ENCODE measurements around the gene CDCA8.
"Not testable (repeated sequence)": the region's sequence is repeated elsewhere in the genome, so short reads cannot be mapped to it uniquely, and the experiment has no call there.

CDCA8 gene

GRCh38 chr1:37718181-37718900 lies 26.0 kb downstream of the CDCA8 start:
- no peak for DNase-seq (ENCODE audit: low spot score)

DNA sequence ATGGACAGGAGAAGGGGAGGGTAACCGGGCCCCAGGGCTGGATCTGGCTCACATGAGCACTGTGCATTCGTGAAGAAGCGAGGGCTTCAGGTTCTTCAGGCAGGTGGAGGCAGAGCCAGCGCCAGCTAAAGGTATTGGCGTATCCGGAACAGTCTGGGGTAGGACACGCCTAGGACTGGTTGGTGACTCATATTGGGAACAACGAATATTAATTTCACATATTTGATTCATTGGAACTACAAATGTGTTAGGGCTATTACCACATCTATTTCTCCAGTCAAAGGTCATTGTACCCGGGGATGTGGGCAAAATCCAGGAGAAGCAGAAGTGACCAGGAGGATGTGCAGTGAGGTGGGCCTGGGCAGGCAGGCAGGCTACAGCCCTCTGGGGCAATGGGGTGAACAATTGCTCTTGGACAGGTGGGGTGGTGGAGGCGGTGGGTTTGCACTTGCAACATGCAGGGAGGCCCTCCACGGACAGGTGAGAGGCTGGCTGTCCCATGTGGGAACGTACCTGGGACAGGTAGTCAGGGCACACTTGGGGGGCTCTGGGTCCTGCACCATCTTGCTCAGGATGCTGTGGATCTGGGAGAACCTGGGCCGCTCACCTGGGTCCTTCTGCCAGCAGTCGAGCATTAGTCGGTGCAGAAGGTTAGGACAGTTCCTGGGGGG lies 26.7 kb downstream of the CDCA8 start:
- DNase-seq (ENCODE audit: low spot score): no peak

GRCh38 chr1:37719572-37720195 lies 27.4 kb downstream of the CDCA8 start:
- DNase-seq (ENCODE audit: low spot score): no peak

DNA sequence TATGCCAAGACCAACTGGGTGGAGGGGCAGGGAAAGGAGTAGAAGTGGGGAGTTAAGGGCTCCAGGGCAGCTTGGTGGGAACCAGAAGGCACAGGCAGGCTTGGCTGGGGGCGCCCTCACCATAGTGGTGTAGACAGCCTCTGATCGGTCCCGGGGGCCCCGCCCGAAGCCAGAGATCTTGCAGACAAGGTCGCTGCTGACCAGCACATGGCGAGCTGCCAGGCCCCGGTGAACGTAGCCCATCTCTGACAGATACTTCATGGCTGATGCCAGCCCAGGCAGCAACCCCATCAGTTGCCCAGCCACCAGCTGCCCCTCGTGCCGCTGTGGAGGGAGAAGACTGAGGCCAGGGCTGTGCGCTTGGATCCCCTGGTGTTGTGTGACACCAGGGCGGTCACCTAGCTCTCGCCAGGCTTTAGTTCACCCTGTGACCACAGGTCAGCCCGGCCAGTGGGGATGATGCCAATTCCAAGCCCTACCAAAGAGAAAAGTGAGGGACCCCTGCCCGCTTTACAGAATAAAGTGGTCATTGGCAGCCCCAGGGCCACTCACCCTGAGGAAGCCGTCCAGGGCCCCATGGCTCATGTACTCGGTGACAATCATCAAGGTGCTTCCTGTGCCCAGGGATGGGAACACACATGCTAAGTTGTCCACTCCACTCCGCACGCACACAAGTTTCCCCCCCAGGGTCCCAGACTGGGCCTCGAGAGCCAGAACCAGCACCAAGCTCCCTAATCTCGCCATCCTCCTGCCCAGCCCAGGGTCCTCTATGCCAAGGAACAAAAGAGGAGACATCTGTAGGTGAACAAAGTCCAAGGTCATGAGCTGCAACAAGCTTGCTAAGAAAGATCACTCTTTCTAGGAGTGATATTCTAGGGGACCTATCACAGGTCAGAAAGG lies 28.2 kb downstream of the CDCA8 start:
- DNase-seq (ENCODE audit: low spot score): no peak

- no peak for DNase-seq (ENCODE audit: low spot score)
These were observed 29.2 kb downstream of the CDCA8 start for GRCh38 chr1:37721565-37721964.

GRCh38 chr1:37722181-37723071 lies 30.1 kb downstream of the CDCA8 start:
- DNase-seq (ENCODE audit: low spot score): no peak

DNA sequence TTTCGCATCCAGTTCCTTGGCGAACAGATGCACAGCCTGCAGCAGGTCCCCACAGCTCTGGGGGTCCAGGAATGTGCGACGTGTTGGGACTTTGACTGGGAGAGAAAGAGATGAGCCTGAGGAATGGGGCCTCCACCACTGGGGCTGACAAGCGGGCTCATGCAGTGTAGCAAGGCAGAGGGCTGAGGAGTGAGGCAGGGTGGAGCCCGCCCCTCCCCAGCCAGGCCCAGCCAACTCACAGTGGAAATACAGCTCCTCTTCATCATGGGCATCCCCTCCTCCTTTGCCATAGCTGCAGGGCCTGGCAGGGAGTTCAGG lies 30.7 kb downstream of the CDCA8 start:
- no peak for DNase-seq (ENCODE audit: low spot score)

DNA sequence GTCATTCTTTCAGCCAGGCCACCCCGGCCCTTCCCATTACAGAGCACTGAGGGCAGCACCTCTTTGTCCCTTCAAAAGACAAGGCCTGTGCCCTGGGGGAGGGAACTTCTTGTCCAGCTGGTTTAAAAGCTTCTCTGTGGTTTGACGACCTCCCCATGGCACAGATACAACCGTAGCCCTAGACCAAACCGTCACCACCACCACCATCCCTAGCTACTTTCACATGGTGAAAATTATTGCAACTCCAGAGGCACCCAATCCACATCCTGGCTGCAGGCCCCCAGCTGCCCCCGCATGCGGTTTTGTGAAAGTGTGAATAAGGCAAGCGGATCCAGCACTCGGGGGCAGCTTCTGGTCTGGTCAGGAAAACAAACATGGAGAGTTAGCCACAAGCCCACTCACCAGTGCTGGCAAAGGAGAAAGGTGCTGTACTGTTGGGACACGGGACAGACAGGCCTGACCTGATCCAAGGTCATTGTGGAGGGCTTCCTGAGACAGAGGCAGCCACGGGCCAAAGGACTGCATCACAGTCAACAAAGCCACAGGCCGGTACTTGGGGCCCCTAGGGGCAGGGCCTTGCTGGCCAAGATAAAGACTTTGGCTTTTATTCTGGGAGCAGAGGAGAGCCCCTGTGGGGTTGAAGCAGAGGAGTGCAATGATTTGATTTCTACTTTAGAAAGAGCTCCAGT lies 31.2 kb downstream of the CDCA8 start:
- no peak for DNase-seq (ENCODE audit: low spot score)

DNA sequence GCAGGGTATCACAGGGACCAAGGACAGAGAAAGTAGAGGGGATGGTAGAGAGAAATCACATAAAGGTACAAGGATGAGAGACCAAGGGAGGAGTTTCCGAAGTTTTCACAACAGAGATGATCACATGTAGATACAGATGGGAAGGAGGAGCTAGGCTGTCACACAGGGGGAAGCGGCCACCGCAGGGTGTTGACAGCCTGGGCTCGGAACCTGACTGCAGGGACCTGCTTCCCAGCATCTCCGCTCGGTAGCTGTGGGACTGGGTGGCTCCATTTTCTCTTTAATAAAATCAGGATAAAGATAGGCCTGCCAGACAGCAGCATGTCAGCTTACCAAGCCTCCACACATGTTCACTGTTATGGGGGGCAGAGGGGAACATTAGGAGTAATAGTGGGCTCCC lies 32.3 kb downstream of the CDCA8 start:
- no peak for DNase-seq (ENCODE audit: low spot score)

DNA sequence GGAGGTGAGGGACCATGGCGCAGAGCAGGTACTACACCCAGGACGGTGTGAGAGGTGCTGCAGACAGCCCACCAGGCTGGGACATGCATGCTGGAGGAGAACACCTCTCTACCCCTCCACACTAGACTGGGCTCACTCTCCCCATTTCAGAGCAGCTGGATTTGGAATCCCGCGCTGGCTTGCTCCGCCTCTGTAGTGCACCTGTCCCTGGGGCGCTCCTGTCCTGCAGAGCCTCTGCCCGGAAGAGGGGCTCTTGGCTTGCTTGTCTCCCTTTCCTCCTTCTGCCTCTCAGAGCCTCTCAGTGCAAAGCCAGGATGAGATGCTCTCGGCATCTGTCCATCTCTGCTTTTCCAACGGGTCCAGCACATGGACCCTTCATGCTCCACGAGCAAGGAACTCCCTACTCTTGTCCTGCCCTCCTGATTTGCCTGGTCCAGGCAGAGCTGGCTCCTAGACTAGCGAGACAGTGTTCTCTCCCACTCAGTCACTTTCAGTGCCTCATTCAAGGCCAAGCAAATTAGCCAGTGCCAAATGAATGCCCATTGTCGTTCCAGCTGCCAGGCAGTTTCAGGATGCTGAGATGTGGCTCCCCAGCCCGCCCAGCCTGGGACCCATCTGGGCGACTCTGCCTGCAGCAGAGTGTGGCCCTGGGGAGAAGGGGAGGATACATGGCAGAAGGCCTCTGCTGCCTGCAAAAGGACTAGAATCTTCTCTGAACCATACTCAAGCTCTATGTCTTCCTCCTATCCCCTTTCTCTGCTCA lies 33.7 kb downstream of the CDCA8 start:
- DNase-seq (ENCODE audit: low spot score): no peak

GRCh38 chr1:37726751-37727585 lies 34.7 kb downstream of the CDCA8 start:
- DNase-seq (ENCODE audit: low spot score): no peak

DNA sequence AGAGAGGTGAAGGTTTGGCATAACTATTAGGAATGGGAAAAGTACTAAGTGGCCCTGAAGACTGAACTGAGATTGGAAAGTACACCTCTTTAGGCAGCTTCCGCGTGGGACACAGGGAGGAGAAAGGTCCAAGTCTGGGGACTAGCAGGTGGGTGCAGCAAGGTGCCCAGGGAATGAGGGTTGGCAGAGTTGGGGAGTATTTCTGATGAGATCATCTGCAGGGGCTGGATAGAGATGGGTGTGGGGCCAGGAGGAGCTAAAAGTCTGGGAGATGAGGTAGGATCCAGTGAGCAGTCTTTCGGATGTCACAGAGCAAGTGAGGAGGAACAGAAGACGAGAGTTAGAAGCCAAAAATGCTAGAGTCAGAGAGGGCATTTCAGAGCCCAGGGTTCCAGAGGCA lies 36.1 kb downstream of the CDCA8 start:
- DNase-seq (ENCODE audit: low spot score): no peak

GRCh38 chr1:37730376-37730775 lies 38.1 kb downstream of the CDCA8 start:
- DNase-seq (ENCODE audit: low spot score): no peak

DNA sequence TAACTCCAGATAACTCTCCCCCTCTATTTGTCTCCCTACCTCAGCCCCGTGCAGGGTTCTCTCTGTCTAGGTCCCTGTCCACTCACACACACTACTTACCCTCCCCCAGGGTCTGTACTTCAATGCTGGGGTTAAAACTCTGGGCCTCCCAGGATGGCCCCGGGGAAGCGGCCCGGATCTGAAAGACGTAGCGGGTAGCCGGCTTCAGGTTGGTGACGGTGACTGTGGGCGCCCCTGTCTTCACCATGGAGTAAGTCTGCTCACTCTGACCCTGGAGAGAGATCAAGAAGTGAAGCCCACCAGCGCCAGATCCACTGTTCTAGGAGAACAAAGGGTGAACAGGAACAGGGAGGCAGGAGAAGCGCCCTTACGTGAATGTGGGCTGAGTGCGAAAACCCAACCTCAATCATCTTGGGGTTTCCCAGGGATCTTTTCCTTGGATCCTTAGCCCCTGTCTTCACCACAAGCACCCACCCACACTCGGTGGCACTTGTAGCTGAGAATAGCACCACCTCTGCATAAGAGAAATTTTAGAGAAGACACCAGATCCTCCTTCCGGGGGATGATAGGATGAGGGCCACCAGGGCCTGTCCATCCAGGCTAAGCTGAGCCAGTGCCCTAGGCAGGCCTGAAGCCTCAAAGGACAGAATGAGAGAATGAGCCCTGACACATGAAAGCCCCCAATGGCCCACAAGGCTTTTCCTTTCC lies 39.1 kb downstream of the CDCA8 start:
- DNase-seq (ENCODE audit: low spot score): no peak

- DNase-seq (ENCODE audit: low spot score): no peak
These were observed 39.9 kb downstream of the CDCA8 start for GRCh38 chr1:37732111-37732780.

DNA sequence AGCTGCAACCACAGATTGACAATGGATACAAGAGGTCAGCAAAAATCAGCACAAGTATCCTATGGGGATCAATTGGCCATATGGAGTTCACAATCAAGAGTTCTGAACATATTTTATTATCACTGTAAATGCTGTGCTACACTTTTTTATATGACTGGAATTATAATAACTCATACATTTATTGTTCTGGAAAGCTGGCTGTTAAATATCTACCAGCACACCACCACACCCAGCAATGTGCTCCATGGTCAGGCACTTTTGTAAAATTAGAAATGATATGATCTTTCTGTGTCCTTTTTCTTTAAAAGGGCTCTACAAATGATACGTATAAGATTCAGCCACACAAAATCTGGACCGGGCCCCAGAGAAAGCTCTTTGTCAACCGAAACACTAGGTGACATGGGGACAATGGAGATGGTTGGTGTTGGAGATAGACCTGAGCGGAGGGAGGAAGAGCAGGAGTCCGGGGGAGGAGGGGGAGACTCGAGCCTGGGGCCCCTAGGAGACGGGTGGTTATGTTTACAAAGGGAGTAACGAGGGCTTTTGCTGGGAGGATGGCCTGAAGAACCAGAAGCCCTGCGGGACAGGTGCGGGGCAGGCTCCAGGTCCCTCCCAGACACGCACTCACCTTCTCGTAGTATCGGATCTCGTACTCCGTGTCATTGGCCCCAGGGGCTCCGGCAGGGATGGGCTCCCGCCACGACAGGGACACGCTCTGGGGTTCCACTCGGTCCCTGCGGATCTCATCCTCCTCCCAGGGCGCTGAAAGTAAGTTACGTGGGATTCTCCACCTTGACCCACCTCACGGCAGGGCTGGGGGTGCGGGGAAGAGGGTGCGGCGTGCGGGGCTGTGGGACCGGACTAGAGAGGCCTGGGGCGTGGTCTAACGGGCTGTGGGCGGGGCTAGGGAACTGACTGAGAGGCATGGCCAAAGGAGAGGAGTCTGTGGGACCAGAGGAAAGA lies 42.6 kb downstream of the CDCA8 start:
- DNase-seq (ENCODE audit: low spot score): no peak

DNA sequence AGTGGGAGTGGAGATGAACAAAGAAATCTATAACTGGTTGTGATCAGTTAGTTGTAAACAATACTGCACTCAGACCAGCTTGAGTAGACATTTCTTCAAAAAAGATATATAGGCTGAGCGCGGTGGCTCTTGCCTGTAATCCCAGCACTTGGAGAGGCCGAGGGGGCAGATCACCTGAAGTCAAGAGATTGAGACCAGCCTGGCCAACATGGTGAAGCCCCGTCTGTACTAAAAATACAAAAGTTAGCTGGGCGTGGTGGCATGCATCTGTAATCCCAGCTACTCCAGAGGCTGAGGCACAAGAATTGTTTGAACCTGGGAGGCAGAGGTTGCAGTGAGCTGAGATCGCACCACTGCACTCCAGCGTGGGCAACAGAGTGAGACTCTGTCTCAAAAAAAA lies 45.7 kb downstream of the CDCA8 start:
- not testable (repeated sequence) for DNase-seq (ENCODE audit: low spot score)
